Esophagus (tissue), 2 donors: ENCODE measurements around the gene PPARG. TPM values are rescaled to one million over a fixed set of nuclear protein-coding genes. Genes with fewer than 3 reads are reported as not detected.
"Not testable (repeated sequence)": the region's sequence is repeated elsewhere in the genome, so short reads cannot be mapped to it uniquely, and the experiment has no call there.

Experiments
- H3K27ac ChIP-seq, 2 donors: one replicate each; pipeline ENCODE4 v1.5.1; 2013; ENCODE audit warnings: low read depth in 2 of 2, mild to moderate bottlenecking in 2 of 2, inconsistent platforms in 1 of 2, low read length in 1 of 2, moderate library complexity in 1 of 2
- H3K27me3 ChIP-seq, 2 donors: one replicate each; pipeline ENCODE4 v1.6.1; 2013; ENCODE audit warnings: low read length in 2 of 2, control low read depth in 1 of 2, mild to moderate bottlenecking in 1 of 2; ENCODE audit not compliant: insufficient read depth in 2 of 2, control insufficient read depth in 1 of 2
- H3K36me3 ChIP-seq, 2 donors: one replicate each; pipeline ENCODE4 v1.6.1; 2013; ENCODE audit warnings: low read length in 1 of 2; ENCODE audit not compliant: control insufficient read depth in 2 of 2, insufficient read depth in 2 of 2
- H3K4me1 ChIP-seq, 2 donors: one replicate each; pipeline ENCODE4 v1.6.1; 2013; ENCODE audit warnings: low read length in 1 of 2; ENCODE audit not compliant: control insufficient read depth in 2 of 2, insufficient read depth in 2 of 2
- H3K4me3 ChIP-seq, 2 donors: one replicate each; pipeline ENCODE4 v1.5.1; 2013; ENCODE audit warnings: low read length in 2 of 2, mild to moderate bottlenecking in 2 of 2, low read depth in 1 of 2, moderate library complexity in 1 of 2
- H3K9me3 ChIP-seq, 2 donors: one replicate each; pipeline ENCODE4 v1.6.1; 2013; ENCODE audit warnings: mild to moderate bottlenecking in 2 of 2, low read depth in 1 of 2, low read length in 1 of 2, moderate library complexity in 1 of 2; ENCODE audit not compliant: control insufficient read depth in 2 of 2, insufficient read depth in 1 of 2
- WGBS, 2 donors: extraction: QIAGEN DNeasy Blood & Tissue Kit; methylation state at CpG; one replicate each; pipeline ENCODE4 v1.1.7; 2013; 5-methylcytosine and 5-hydroxymethylcytosine counted together
- polyA plus RNA-seq, 2 donors: library from polyadenylated mRNA; stranded (reverse); fragments of 200-250 nt; gene quantifications; one replicate each; pipeline ENCODE4 v1.2.3, GENCODE V29; 2013
- donor health status: healthy with polysubstance abuse.
- donor health status: Bipolar disorder and iron deficiency.

Gene PPARG
- polyA plus RNA-seq, 2 donors: 2.6 to 3.4 TPM

- WGBS, 2 donors: 81 to 92% methylated on average over 5 of the region's 5 CpGs
- Histone ChIP-seq H3K27me3 (no peaks in the 10 kb centered on the region), H3K4me1 (no peaks in the 10 kb centered on the region), H3K27ac (no peak overlapping the region), H3K4me3 (no peak overlapping the region), H3K36me3 (no peaks in the 10 kb centered on the region), H3K9me3 (no peaks in the 10 kb centered on the region)
These were observed 162.6 kb downstream of the PPARG start for GRCh38 chr3:12451481-12451880.

- H3K9me3 ChIP-seq: no peaks in the 10 kb centered on the region
- H3K36me3 ChIP-seq: no peaks in the 10 kb centered on the region
- H3K4me1 ChIP-seq: no peaks in the 10 kb centered on the region
- H3K4me3 ChIP-seq: no peak overlapping the region
- no peak overlapping the region for H3K27ac ChIP-seq
- 94 to 96% methylated on average over 1 of the region's 1 CpG for WGBS, 2 donors
- H3K27me3 ChIP-seq: no peaks in the 10 kb centered on the region
These were observed 163.1 kb downstream of the PPARG start for GRCh38 chr3:12451960-12452359.

GRCh38 chr3:12452361-12453330 is 163.8 kb downstream of the PPARG start:
- H3K27ac ChIP-seq: no peak overlapping the region
- 88 to 89% methylated on average over 12 of the region's 12 CpGs for WGBS, 2 donors

GRCh38 chr3:12454076-12454815 is 165.4 kb downstream of the PPARG start:
- Histone ChIP-seq H3K36me3 (no peaks in the 10 kb centered on the region), H3K27me3 (no peaks in the 10 kb centered on the region), H3K4me1 (no peaks in the 10 kb centered on the region), H3K9me3 (no peaks in the 10 kb centered on the region), H3K27ac (no peak overlapping the region), H3K4me3 (no peak overlapping the region)
- WGBS, 2 donors: 68 to 75% methylated on average over 6 of the region's 6 CpGs

More at GRCh38 chr3:12452361-12453330, 163.8 kb downstream of the PPARG start:
- H3K36me3 ChIP-seq: no peaks in the 10 kb centered on the region
- no peaks in the 10 kb centered on the region for H3K27me3 ChIP-seq
- H3K4me1 ChIP-seq: no peaks in the 10 kb centered on the region
- no peak overlapping the region for H3K4me3 ChIP-seq
- no peaks in the 10 kb centered on the region for H3K9me3 ChIP-seq

- Histone ChIP-seq H3K4me1 (no peaks in the 10 kb centered on the region), H3K9me3 (no peaks in the 10 kb centered on the region), H3K27me3 (no peaks in the 10 kb centered on the region), H3K36me3 (no peaks in the 10 kb centered on the region), H3K27ac (no peak overlapping the region), H3K4me3 (no peak overlapping the region)
- 77 to 86% methylated on average over 2 of the region's 2 CpGs for whole genome bisulfite sequencing, 2 donors
These were observed 165.9 kb downstream of the PPARG start for GRCh38 chr3:12454816-12455121.

GRCh38 chr3:12455740-12456139 is 166.9 kb downstream of the PPARG start:
- Histone ChIP-seq H3K27me3 (no peaks in the 10 kb centered on the region), H3K27ac (no peak overlapping the region), H3K36me3 (no peaks in the 10 kb centered on the region), H3K4me3 (no peak overlapping the region), H3K4me1 (no peaks in the 10 kb centered on the region), H3K9me3 (no peaks in the 10 kb centered on the region)
- 86 to 93% methylated on average over 7 of the region's 7 CpGs for WGBS, 2 donors

- WGBS, 2 donors: 78 to 92% methylated on average over 3 of the region's 3 CpGs
- Histone ChIP-seq H3K4me1 (no peaks in the 10 kb centered on the region), H3K27me3 (no peaks in the 10 kb centered on the region), H3K9me3 (no peaks in the 10 kb centered on the region), H3K36me3 (no peaks in the 10 kb centered on the region), H3K4me3 (no peak overlapping the region), H3K27ac (no peak overlapping the region)
These were observed 167.6 kb downstream of the PPARG start for GRCh38 chr3:12456441-12456840.

- H3K4me3 ChIP-seq, H3K27ac ChIP-seq, H3K36me3 ChIP-seq, H3K27me3 ChIP-seq, H3K4me1 ChIP-seq, H3K9me3 ChIP-seq: not testable (repeated sequence)
- WGBS, 2 donors: 86 to 87% methylated on average over 4 of the region's 4 CpGs
These were observed 168.5 kb downstream of the PPARG start for GRCh38 chr3:12457380-12457779.

GRCh38 chr3:12458901-12459300 is 170.0 kb downstream of the PPARG start:
- Histone ChIP-seq H3K27me3 (no peaks in the 10 kb centered on the region), H3K4me3 (no peak overlapping the region), H3K4me1 (no peaks in the 10 kb centered on the region), H3K9me3 (no peaks in the 10 kb centered on the region), H3K36me3 (no peaks in the 10 kb centered on the region), H3K27ac (no peak overlapping the region)
- 62 to 73% methylated on average over 8 of the region's 8 CpGs for WGBS, 2 donors
